NT2/D1 (cell line): Measurements from ENCODE around the gene MRPS2.

Source experiments
- SUZ12 ChIP-seq: IDR thresholded peaks from 2 replicates; pipeline ENCODE4 v1.6.1; 2011; ENCODE audit not compliant: insufficient read length, insufficient read depth; ENCODE audit errors: extremely low read depth
- YY1 ChIP-seq: IDR thresholded peaks from 2 replicates; pipeline ENCODE4 v1.6.1; 2011; ENCODE audit not compliant: insufficient read length, insufficient read depth
- ZNF274 ChIP-seq: IDR thresholded peaks from 2 replicates; pipeline ENCODE4 v1.6.1; 2011; ENCODE audit warnings: mild to moderate bottlenecking, low read depth, low read length

DNA sequence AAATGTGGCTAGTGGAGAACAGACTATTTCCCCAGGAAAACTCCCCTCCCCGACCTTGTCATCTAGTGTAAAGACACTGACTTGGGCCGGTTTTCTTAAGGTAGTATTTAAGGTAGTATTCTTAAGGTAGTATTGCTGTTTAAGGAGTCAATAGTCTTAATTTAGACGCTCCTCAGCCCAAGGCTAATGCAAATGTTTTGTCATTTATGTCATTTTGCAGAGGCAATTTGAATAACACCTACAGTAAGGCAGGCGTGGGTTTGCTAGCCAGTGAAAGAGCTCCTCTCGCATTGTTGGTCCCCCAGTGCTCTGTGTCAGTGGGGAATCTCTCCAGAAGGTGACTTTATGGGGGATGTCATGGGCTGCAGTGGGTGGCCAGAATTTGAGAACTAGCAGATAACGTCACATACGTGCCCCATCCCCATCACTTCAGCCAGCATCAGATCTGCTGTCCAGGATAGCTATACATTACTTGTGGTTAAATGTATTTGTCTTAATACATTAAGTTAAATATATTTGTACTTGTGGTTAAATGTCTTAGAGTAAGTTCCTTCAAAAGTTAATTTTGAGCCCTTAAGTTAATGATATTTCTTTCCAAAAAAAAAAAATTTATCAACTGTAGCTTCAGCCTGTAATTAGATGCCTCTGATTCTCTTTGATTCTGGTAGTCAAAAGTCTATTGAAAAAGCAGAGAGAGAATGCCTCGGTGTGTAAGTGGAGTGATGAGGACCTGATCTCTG, 18.3 kb upstream of the MRPS2 start:
- TF ChIP-seq YY1: no peak
- no peak for TF ChIP-seq SUZ12
- TF ChIP-seq ZNF274: no peak
